Sciatic nerve (tissue), 2 donors: Measurements from ENCODE around the gene ZNF90. TPM values are rescaled to one million over a fixed set of nuclear protein-coding genes. Genes with fewer than 3 reads are reported as not detected.
"Not testable (repeated sequence)": the region's sequence is repeated elsewhere in the genome, so short reads cannot be mapped to it uniquely, and the experiment has no call there.

Experiments
- ATAC-seq: fragments of 200-7000 bp; cut with Tn5 transposase; one replicate; pipeline ENCODE4 v1.9.1; 2020; ENCODE audit warnings: mild to moderate bottlenecking, moderate library complexity
- DNase-seq: peaks from one replicate; pipeline ENCODE4 v3.0.0-alpha.2; 2020; ENCODE audit warnings: low spot score
- intact Hi-C: fragments of 100-400 bp; cut with DNase I; formaldehyde crosslinking; loops from one replicate; pipeline ENCODE4 v1.14.2; 2022
- total RNA-seq: library from RNA; stranded (reverse); fragmentation: NEBNext Ultra II Directional; extraction: Animal tissue kit (Norgen Biotek cat#: 25700); gene quantifications from one replicate; pipeline ENCODE4 v1.2.1, GENCODE V29; 2021
- donor health status: DM: no; HTN: no; CAD: no.
- donor health status: DM: no; HTN: no; CAD: no.

The ZNF90 gene
- total RNA-seq, 1 donor from 2014 or later, result 5.1 TPM

DNA sequence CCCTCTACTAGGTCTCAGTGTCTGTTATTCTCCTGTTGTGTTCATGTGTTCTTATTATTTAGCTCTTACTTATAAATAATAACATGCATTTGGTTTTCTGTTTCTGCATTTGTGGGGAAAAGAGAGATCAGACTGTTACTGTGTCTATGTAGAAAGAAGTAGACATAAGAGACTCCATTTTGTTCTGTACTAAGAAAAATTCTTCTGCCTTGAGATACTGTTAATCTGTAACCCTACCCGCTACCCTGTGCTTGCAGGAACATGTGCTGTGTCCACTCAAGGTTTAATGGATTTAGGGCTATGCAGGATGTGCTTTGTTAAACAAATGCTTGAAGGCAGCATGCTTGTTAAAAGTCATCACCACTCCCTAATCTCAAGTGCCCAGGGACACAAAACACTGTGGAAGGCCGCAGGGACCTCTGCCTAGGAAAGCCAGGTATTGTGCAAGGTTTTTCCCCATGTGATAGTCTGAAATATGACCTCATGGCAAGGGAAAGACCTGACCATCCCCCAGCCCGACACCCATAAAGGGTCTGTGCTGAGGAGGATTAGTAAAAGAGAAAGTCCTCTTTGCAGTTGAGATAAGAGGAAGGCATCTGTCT, 4.5 kb downstream of the ZNF90 start:
- DNase-seq, ATAC-seq, intact Hi-C loops: not testable (repeated sequence)

DNA sequence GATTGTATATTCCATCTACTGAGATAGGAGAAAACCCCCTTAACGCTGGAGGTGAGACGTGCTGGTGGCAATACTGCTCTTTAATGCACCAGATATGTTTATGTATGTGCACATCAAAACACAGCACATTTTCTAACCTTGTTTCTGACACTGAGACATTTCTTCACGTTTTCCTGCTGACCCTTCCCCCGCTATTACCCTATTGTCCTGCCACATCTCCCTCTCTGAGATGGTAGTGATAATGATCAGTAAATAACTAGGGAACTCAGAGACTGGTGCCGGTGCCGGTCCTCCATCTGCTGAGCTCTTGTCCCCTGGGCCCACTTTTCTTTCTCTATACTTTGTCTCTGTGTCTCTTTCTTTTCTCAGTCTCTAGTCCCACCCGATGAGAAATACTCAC, 5.1 kb downstream of the ZNF90 start:
- ATAC-seq, intact Hi-C loops, DNase-seq: not testable (repeated sequence)

GRCh38 chr19:20102097-20102496, 24.3 kb downstream of the ZNF90 start:
- DNase-seq (no peak), ATAC-seq (no peak)
- intact Hi-C loops, result no loop called here

GRCh38 chr19:20103091-20103740, 25.4 kb downstream of the ZNF90 start:
- intact Hi-C loops, result no loop called here

GRCh38 chr19:20107301-20107700, 29.5 kb downstream of the ZNF90 start:
- intact Hi-C loops, result no loop called here
- DNase-seq, result no peak

More at GRCh38 chr19:20103091-20103740, 25.4 kb downstream of the ZNF90 start:
- ATAC-seq (no peak), DNase-seq (no peak)

DNA sequence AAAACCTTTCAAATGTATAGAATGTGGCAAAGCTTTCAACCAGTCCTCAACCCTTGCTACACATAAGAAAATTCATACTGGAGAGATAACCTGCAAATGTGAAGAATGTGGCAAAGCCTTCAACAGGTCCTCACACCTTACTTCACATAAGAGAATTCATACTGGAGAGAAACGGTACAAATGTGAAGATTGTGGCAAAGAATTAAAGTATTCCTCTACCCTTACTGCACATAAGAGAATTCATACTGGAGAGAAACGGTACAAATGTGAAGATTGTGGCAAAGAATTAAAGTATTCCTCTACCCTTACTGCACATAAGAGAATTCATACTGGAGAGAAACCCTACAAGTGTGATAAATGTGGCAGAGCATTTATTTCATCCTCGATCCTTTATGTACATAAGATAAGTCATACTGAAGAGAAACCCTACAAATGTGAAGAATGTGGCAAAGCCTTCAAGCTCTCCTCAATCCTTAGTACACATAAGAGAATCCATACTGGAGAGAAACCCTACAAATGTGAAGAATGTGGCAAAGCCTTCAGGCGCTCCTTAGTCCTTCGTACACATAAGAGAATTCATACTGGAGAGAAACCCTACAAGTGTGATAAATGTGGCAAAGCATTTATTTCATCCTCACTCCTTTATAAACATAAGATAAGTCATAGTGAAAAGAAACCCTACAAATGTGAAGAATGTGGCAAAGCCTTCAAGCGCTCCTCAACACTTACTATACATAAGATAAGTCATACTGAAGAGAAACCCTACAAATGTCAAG, 40.5 kb downstream of the ZNF90 start:
- DNase-seq, ATAC-seq, intact Hi-C loops: not testable (repeated sequence)

More at GRCh38 chr19:20107301-20107700, 29.5 kb downstream of the ZNF90 start:
- ATAC-seq, result no peak

- intact Hi-C loops, result no loop called here
- DNase-seq, result no peak
Observed at GRCh38 chr19:20124879-20125278, 47.1 kb downstream of the ZNF90 start.

DNA sequence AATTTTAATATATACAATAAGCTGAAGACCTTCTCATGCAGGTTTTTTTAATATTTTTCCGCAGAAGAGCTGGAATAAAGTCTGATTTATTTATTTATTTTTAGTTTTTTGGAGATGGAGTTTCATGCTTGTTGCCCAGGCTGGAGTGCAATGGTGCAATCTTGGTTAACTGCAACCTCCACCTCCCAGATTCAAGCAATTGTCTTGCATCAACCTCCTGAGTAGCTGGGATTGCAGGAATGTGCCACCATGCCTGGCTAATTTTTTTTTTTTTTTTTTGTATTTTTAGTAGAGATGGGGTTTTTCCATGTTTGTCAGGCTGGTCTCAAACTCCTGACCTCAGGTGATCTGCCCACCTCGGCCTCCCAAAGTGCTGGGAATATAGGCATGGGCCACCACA, 55.1 kb downstream of the ZNF90 start:
- intact Hi-C loops, DNase-seq, ATAC-seq: not testable (repeated sequence)

More at GRCh38 chr19:20124879-20125278, 47.1 kb downstream of the ZNF90 start:
- ATAC-seq, result no peak

DNA sequence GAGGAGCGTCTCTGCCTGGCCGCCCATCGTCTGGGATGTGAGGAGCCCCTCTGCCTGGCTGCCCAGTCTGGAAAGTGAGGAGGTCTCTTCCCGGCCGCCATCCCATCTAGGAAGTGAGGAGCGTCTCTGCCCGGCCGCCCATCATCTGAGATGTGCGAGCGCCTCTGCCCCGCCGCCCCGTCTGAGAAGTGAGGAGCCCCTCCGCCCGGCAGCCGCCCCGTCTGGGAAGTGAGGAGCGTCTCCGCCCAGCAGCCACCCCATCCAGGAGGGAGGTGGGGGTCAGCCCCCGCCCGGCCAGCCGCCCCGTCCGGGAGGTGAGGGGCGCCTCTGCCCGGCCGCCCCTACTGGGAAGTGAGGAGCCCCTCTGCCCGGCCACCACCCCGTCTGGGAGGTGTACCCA, 59.9 kb downstream of the ZNF90 start:
- intact Hi-C loops, ATAC-seq, DNase-seq: not testable (repeated sequence)

DNA sequence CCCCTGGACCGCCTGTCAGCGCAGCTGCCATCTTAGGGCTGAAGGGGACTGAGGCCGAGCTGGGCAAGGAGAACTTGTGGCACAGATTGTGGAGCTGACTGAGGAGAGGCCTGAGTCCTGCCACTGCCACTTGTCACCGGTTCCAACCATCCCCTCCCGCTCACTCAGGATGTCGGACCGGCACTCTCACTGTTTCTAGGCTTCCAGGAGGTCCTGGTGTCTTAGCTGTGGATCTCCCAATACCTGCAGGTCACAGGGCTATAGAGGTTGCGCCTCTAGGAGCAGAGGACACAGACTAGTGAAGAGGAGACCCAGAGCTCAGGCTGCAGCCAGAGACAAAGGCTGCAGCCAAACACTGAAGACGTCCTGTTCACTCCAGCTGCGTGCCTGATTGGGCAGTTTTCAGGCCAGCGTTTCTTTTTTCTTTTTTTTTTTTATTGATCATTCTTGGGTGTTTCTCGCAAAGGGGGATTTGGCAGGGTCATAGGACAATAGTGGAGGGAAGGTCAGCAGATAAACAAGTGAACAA, 73.9 kb downstream of the ZNF90 start:
- intact Hi-C loops, result no loop called here
- peak; percentile 63 for ATAC-seq

DNA sequence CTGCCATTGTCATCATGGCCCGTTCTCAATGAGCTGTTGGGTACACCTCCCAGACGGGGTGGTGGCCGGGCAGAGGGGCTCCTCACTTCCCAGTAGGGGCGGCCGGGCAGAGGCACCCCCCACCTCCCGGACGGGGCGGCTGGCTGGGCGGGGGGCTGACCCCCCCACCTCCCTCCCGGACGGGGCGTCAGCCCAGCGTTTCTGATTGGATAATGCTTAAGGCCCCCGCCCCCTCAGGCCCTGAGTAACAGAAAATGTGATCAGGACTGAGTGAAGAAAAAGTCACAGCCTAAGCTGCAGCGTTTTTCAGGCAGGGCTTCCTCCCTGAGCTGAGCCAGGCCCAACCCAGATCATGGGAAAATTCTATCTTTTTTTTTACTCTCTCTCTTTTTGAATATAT, 74.7 kb downstream of the ZNF90 start:
- peak; percentile 86 for ATAC-seq
- intact Hi-C loops, DNase-seq: not testable (repeated sequence)

More for the DNA sequence above, 73.9 kb downstream of the ZNF90 start:
- no peak for DNase-seq

DNA sequence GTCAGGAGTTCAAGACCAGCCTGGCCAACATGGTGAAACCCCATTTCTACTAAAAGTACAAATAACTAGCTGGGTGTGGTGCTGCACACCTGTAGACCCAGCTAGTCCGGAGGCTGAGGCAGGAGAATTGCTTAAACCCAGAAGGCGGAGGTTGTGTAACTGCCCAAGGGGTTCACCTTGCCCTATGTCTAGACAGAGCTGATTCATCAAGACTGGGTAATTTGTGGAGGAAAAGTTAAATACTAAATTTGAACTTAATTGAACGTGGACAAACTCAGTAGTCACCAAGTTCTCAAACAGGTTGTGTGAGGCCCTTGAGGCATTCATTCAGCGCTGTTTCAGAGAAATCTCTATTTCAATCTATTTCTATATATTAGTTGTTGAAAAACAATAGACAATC, 75.5 kb downstream of the ZNF90 start:
- DNase-seq (no peak), ATAC-seq (no peak)
- intact Hi-C loops, result no loop called here

DNA sequence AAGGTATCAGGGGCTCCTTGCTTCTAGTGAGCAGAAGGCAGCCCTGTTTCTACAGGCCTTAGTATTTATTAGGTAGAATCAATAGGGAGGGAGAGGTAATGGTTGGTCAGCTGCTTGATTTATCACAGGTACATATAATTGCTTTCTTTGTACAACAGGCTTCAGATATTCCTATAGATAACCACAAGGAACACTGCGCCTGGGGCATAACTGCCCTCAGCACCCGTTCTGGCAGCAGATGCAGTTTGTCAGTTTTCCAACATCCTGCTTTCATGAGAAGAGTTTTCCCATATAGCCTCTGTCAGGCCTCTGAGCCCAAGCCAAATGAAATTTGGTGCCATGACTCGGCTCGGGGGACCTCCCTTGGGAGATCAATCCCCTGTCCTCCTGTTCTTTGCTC, 76.8 kb downstream of the ZNF90 start:
- intact Hi-C loops, result no loop called here
- ATAC-seq (no peak), DNase-seq (no peak)

DNA sequence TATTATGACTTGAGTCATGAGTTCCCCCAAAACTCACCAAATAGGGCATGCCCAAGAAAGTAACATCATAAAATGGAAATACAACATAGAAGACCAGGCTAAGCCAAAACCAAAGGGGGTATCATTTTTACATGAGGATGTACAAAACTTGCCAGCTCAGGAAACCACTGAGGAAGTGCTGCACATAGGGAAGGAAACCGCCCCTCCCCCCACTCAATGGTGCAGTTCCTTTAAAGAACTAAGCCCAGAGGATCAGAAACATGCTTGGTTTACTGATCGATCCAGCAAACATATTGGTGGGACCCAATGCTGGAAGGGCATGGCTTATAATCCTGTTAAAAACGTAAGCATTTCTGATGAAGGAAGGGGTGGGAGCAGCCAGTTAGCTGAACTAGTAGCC, 85.0 kb downstream of the ZNF90 start:
- intact Hi-C loops, result no loop called here
- no peak for ATAC-seq

DNA sequence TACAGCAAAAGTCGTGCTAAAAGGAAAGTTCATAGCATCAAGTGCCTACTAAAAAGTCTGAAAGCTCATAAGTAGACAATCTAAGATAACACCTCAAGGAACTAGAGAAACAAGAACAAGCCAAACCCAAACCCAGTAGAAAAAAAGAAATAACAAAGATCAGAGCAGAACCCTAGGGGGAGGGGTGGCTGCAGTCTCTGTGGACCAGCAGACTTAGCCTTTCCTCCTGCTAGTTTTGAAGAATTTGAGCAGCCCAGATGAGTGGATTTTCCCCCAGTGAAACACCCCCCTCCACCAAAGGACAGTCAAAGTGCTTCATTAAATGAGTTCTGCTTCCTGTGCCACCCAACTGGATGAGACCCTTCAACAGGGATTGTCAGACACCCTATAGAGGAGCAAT, 86.7 kb downstream of the ZNF90 start:
- intact Hi-C loops, result no loop called here
- DNase-seq (no peak), ATAC-seq (no peak)

More for the DNA sequence above, 85.0 kb downstream of the ZNF90 start:
- DNase-seq, result no peak

DNA sequence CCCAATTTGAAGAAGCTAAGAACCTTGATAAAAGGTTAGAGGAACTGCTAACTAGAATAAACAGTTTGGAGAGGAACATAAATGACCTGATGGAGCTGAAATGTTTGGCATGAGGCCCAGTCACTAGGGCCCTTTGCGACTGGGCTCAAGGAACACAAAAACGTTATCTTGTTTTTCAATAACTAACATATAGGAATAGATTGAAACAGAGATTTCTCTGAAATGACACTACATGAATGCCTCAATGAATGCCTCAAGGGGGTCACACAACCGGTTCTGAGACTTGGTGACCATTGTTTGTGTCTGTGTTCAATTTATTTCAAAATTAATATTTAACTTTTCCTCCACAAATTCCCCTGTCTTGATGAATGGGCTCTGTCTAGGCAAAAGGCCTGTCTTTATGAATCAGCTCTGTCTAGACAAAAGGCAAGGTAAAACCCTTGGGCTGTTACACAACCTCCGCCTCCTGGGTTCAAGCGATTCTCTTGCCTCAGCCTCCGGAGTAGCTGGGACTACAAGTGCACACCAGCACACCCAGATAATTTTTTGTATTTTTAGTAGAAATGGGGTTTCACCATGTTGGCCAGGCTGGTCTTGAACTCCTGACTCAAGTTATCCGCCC, 88.3 kb downstream of the ZNF90 start:
- intact Hi-C loops, result no loop called here
- DNase-seq (no peak), ATAC-seq (no peak)

- peak; percentile 99 for ATAC-seq
- DNase-seq, result peak; percentile 98
- intact Hi-C loops, result no loop called here
Observed at GRCh38 chr19:20167020-20167644, 89.3 kb downstream of the ZNF90 start, which contains the start of gene ZNF486. TSS of gene ZNF486 (plus strand) at chr19:20167214. CDS start at chr19:20167331, 117 bp downstream.

DNA sequence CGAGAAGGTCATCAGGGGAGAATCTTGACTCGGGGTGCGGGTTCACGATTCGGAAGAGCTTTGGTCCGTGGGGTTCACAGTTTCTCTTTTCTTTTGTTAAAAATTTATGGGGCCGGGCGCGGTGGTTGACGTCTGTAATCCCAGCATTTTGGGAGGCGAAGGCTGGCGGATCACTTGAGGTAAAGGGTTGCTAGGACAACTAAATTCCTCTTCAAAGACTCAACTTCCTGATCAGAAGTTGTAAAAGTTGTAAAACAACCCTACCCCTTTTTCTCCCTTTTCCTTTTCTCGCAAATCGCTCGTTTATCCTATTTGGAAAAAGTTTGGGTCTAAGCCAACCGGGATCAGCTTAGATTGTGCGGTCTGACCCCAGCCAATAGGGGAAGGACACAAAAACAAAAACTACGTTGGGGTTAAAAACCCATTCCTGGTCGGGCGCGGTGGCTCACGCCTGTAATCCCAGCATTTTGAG, 89.9 kb downstream of the ZNF90 start:
- ATAC-seq (peak; percentile 8), DNase-seq (no peak)
- intact Hi-C loops, result no loop called here
